Fibroblast of the aortic adventitia (primary cell): ENCODE data around the gene CFAP119. TPM values are rescaled to one million over a fixed set of nuclear protein-coding genes. Genes with fewer than 3 reads are reported as not detected.

Source experiments
- DNase-seq: peaks from one replicate; pipeline ENCODE4 v3.0.0-alpha.2; 2010; ENCODE audit warnings: low read depth
- H3K4me3 ChIP-seq: 2 replicates; pipeline ENCODE4 v1.5.1; 2011; ENCODE audit warnings: low read depth, mild to moderate bottlenecking, control low read depth, low read length, moderate library complexity
- CTCF ChIP-seq: IDR thresholded peaks from 2 replicates; pipeline ENCODE4 v1.5.1; 2011; ENCODE audit warnings: mild to moderate bottlenecking, low read length, control low read depth, inconsistent platforms; ENCODE audit not compliant: insufficient read depth
- total RNA-seq: library from RNA; depleted of rRNA; stranded (reverse); fragments of >200 nt; gene quantifications from 2 replicates; pipeline ENCODE4 v1.2.3, GENCODE V29; 2012; ENCODE audit warnings: low replicate concordance

The CFAP119 gene
- total RNA-seq, 1 donor = 2.7 TPM

GRCh38 chr16:30797670-30798309 is 35.9 kb upstream of the CFAP119 start:
- peak; percentile 22 for TF ChIP-seq CTCF
- H3K4me3 ChIP-seq = no peak overlapping the region
- no peak for DNase-seq

GRCh38 chr16:30794634-30795033 is 32.8 kb upstream of the CFAP119 start:
- DNase-seq = no peak
- H3K4me3 ChIP-seq = no peak overlapping the region
- TF ChIP-seq CTCF = no peak

GRCh38 chr16:30793508-30794069 is 31.7 kb upstream of the CFAP119 start:
- no peak for DNase-seq
- TF ChIP-seq CTCF = no peak
- no peak overlapping the region for H3K4me3 ChIP-seq

GRCh38 chr16:30787613-30788378 is 25.9 kb upstream of the CFAP119 start:
- no peak for TF ChIP-seq CTCF
- DNase-seq = no peak
- H3K4me3 ChIP-seq = peak overlapping the region; percentile 94

GRCh38 chr16:30786936-30787612 is 25.2 kb upstream of the CFAP119 start, which contains the start of gene ZNF629:
Gene ZNF629 (minus strand): TSS chr16:30787205. CDS start chr16:30784482, 2,723 bp downstream.
- TF ChIP-seq CTCF = no peak
- DNase-seq = peak; percentile 74
- H3K4me3 ChIP-seq = peak within 1 kb of the TSS; percentile 94

- DNase-seq = peak; percentile 52
- no peak for TF ChIP-seq CTCF
- peak overlapping the region; percentile 94 for H3K4me3 ChIP-seq
Observed at GRCh38 chr16:30786115-30786935, 24.5 kb upstream of the CFAP119 start.
